SU-DHL-6 (cell line): ENCODE measurements around the gene ENDOV.

Experiments
- H2AFZ ChIP-seq: fragments of 200-600 bp; sonication (generic); 2 replicates; pipeline ENCODE4 v1.6.1; 2014; ENCODE audit warnings: low read depth, mild to moderate bottlenecking, moderate library complexity, mixed read lengths, antibody characterized with exemption, low read length; ENCODE audit not compliant: severe bottlenecking
- H3F3A ChIP-seq: fragments of 200-600 bp; shearing (Covaris generic); 2 replicates; pipeline ENCODE4 v1.6.0; 2016; ENCODE audit warnings: antibody characterized with exemption, mild to moderate bottlenecking; ENCODE audit not compliant: insufficient read depth
- H3K27ac ChIP-seq: fragments of 200-600 bp; sonication (generic); 2 replicates; pipeline ENCODE4 v1.5.1; 2016; ENCODE audit warnings: low read depth, mild to moderate bottlenecking, low read length, moderate library complexity, mixed read lengths
- H3K27me3 ChIP-seq: fragments of 200-600 bp; sonication (generic), shearing (Covaris generic); 2 replicates; pipeline ENCODE4 v1.6.0; 2014; ENCODE audit warnings: mild to moderate bottlenecking, low read length
- H3K36me3 ChIP-seq: fragments of 200-600 bp; sonication (generic); 2 replicates; pipeline ENCODE4 v1.6.1; 2014; ENCODE audit warnings: mild to moderate bottlenecking, low read length, mixed read lengths
- H3K4me2 ChIP-seq: fragments of 300-600, 200-600 bp; shearing (Covaris generic), sonication (generic); 2 replicates; pipeline ENCODE4 v1.6.0; 2014; ENCODE audit warnings: low read length, low read depth, mild to moderate bottlenecking; ENCODE audit not compliant: poor library complexity, severe bottlenecking
- H3K4me3 ChIP-seq: fragments of 200-600 bp; sonication (generic); 2 replicates; pipeline ENCODE4 v1.5.1; 2014; ENCODE audit warnings: antibody characterized with exemption, low read length, mild to moderate bottlenecking, mixed read lengths; ENCODE audit not compliant: insufficient read depth, poor library complexity, severe bottlenecking
- H3K79me2 ChIP-seq: fragments of 200-600 bp; sonication (generic); 2 replicates; pipeline ENCODE4 v1.6.1; 2014; ENCODE audit warnings: mild to moderate bottlenecking, low read length, moderate library complexity; ENCODE audit not compliant: insufficient read depth
- H3K9ac ChIP-seq: fragments of 200-600 bp; sonication (generic); 2 replicates; pipeline ENCODE4 v1.7.0; 2014; ENCODE audit warnings: mild to moderate bottlenecking, low read length
- H3K9me2 ChIP-seq: fragments of 200-600 bp; sonication (generic); replicated peaks from 2 replicates; pipeline ENCODE4 v1.6.1; 2014; ENCODE audit warnings: low read length; ENCODE audit not compliant: insufficient read depth
- H3K9me3 ChIP-seq: fragments of 200-600 bp; sonication (generic); 2 replicates; pipeline ENCODE4 v1.6.1; 2014; ENCODE audit warnings: low read length, mixed read lengths; ENCODE audit not compliant: insufficient read depth
- H4K20me1 ChIP-seq: fragments of 200-600 bp; sonication (generic); 2 replicates; pipeline ENCODE4 v1.6.1; 2014; ENCODE audit warnings: low read depth, mild to moderate bottlenecking, antibody characterized with exemption, low read length, moderate library complexity, mixed read lengths
- EZH2phosphoT487 ChIP-seq: fragments of 200-600 bp; sonication (generic), shearing (Covaris generic); conservative IDR thresholded peaks from 2 replicates; pipeline ENCODE4 v1.6.1; 2018; ENCODE audit warnings: mild to moderate bottlenecking, antibody characterized with exemption, low read length, moderate library complexity, mixed read lengths
- TF ChIP-seq, protein P1 (sequence below): fragments of 200-600 bp; sonication (generic); IDR thresholded peaks from one replicate; pipeline ENCODE4 v1.5.1; 2017; ENCODE audit warnings: antibody characterized with exemption, mild to moderate bottlenecking, low read length, moderate library complexity; ENCODE audit not compliant: insufficient read depth, poor library complexity, severe bottlenecking

The ENDOV gene

DNA sequence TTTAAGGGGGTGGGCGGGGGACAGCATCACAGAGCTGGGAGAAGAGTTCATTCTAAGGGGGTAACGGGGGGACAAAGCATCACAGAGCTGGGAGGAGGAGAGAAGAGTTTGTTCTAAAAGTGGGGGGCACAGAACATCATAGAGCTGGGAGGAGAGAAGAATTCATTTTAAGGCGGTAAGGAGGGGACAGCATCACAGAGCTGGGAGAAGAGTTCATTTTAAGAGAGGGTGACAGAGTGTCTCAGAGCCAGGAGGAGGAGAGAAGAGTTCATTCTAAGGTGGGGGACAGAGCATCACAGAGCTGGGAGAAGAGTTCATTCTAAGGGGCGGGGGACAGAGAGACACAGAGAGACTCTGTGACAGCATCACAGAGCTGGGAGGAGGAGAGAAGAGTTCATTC lies 27.8 kb downstream of the ENDOV start:
- H3K36me3 ChIP-seq, result no peaks in the 10 kb centered on the region
- H3K4me2 ChIP-seq, result no peak overlapping the region
- H2AFZ ChIP-seq, result no peak overlapping the region
- H3K27me3 ChIP-seq, result no peaks in the 10 kb centered on the region
- TF ChIP-seq EZH2phosphoT487, result no peak
- TF ChIP-seq, protein P1, sequence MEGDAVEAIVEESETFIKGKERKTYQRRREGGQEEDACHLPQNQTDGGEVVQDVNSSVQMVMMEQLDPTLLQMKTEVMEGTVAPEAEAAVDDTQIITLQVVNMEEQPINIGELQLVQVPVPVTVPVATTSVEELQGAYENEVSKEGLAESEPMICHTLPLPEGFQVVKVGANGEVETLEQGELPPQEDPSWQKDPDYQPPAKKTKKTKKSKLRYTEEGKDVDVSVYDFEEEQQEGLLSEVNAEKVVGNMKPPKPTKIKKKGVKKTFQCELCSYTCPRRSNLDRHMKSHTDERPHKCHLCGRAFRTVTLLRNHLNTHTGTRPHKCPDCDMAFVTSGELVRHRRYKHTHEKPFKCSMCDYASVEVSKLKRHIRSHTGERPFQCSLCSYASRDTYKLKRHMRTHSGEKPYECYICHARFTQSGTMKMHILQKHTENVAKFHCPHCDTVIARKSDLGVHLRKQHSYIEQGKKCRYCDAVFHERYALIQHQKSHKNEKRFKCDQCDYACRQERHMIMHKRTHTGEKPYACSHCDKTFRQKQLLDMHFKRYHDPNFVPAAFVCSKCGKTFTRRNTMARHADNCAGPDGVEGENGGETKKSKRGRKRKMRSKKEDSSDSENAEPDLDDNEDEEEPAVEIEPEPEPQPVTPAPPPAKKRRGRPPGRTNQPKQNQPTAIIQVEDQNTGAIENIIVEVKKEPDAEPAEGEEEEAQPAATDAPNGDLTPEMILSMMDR, result no peak
- no peak overlapping the region for H3K9ac ChIP-seq
- no peak overlapping the region for H3K27ac ChIP-seq
- no peaks in the 10 kb centered on the region for H3K79me2 ChIP-seq
- H3K4me3 ChIP-seq, result no peak overlapping the region
- no peaks in the 10 kb centered on the region for H3F3A ChIP-seq
- no peaks in the 10 kb centered on the region for H4K20me1 ChIP-seq
- no peaks in the 10 kb centered on the region for H3K9me3 ChIP-seq
- no peaks in the 10 kb centered on the region for H3K9me2 ChIP-seq

DNA sequence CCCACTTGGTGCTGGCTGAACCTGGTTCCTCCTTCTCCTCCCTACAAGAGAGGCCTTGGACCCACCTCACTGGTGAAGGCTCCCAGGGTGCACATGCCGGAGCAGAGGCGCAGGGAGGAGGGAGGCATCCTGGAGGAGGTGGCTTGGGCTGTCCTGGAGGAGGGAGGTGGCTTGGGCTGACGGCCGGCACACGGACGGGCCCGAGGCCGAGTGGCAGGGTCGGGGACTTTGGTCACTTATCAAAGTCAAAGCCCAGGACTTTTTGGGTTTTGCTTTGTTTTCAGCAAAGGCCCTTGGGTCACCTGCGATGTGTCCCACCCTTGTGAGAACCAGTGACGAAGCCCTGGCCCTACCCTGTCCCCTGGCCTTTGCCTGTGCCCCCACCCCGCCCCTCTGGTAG lies 28.5 kb downstream of the ENDOV start:
- Histone ChIP-seq H3K27ac (no peak overlapping the region), H3K9ac (no peak overlapping the region), H3K4me2 (no peak overlapping the region), H3K27me3 (no peaks in the 10 kb centered on the region), H3K9me3 (no peaks in the 10 kb centered on the region), H3K4me3 (no peak overlapping the region), H3K36me3 (no peaks in the 10 kb centered on the region), H3K79me2 (no peaks in the 10 kb centered on the region), H4K20me1 (no peaks in the 10 kb centered on the region), H3K9me2 (no peaks in the 10 kb centered on the region), H3F3A (no peaks in the 10 kb centered on the region), H2AFZ (no peak overlapping the region)
- no peak for TF ChIP-seq EZH2phosphoT487
- TF ChIP-seq, protein P1, result no peak

DNA sequence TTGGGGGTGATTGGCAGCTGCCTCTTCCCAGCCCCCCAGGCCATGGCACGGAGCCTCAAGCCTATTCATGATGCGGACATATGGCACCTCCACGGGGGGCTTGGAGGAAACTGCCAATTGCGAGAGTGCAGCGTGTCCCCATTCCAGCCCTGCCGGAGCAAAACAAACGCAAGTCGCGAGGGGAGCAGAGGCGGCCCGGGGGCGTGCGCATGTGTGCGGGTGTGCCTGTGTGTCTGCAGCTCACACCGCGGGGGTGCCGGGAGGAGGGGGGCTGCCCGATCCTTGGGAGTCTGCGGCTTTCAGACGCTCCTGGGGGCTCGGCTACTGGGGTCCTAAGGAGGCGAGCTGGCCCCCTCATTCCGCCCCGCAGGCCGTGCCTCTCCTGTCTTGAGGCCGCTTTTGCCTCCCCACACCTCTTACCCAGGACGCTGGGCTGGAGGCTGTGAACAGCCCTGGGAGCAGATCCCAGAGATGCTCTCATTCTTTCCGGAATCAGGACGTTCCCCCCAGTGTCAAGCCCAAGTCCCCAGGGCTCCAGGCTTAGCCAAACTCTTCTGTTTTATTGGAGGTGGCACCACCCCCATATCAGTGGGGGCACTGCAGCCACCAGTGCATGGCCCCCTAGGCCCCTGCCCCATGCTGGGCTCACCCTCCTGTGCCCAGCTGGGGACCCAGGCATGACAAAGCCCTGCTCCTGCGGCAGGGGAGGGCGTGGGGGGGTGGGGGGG lies 29.1 kb downstream of the ENDOV start:
- Histone ChIP-seq H4K20me1 (no peaks in the 10 kb centered on the region), H3K4me3 (no peak overlapping the region), H3K9me3 (no peaks in the 10 kb centered on the region), H3K36me3 (no peaks in the 10 kb centered on the region), H3K27ac (no peak overlapping the region), H3K9me2 (no peaks in the 10 kb centered on the region), H2AFZ (no peak overlapping the region), H3K27me3 (no peaks in the 10 kb centered on the region), H3K9ac (no peak overlapping the region), H3F3A (no peaks in the 10 kb centered on the region), H3K4me2 (no peak overlapping the region), H3K79me2 (no peaks in the 10 kb centered on the region)
- TF ChIP-seq, protein P1, result no peak
- TF ChIP-seq EZH2phosphoT487, result no peak
